HCT116 (cell line): Measurements from ENCODE around the gene MGAT4A. TPM values are rescaled to one million over a fixed set of nuclear protein-coding genes. Genes with fewer than 3 reads are reported as not detected.

Experiments used
- ATAC-seq: fragments of 200-7000 bp; cut with Tn5 transposase; 2 replicates; pipeline ENCODE4 v1.9.1; 2020; ENCODE audit warnings: mild to moderate bottlenecking, moderate library complexity
- BruUV-seq: library from RNA; stranded (reverse); fragments of 400-500 nt; replicated peaks from 2 replicates; lab custom pipeline; 2021; lab: Mats Ljungman, UMichigan
- CTCF ChIA-PET: fragments of 300-600 bp; sonication (Branson Sonifier 250); formaldehyde crosslinking; loops from one replicate; lab custom pipeline; 2021; ENCODE audit warnings: antibody characterized with exemption; lab: Charles Lee
- POLR2A ChIA-PET: fragments of 300-600, 350-600 bp; sonication (Branson Sonifier 250); formaldehyde crosslinking; loops from one replicate; lab custom pipeline; 2021; ENCODE audit warnings: antibody characterized with exemption; lab: Charles Lee
- RAD21 ChIA-PET, 2 experiments: fragments of 300-600 bp; sonication (Branson Sonifier 250); formaldehyde crosslinking; loops; one replicate each; lab custom pipeline; 2023; ENCODE audit warnings: low total read pairs in 2 of 2; ENCODE audit not compliant: uncharacterized antibody in 2 of 2, unreplicated experiment in 2 of 2, low non-redundant PET in 1 of 2; lab: Charles Lee
- DNase-seq: peaks from one replicate; pipeline ENCODE4 v3.0.0-alpha.2; 2010; ENCODE audit warnings: low read depth, low spot score
- H2AFZ ChIP-seq: fragments of 200-600 bp; shearing (Covaris generic), sonication (generic); 2 replicates; pipeline ENCODE4 v1.6.1; 2017; ENCODE audit warnings: low read depth, mixed run types, mixed read lengths, antibody characterized with exemption, low read length; ENCODE audit not compliant: poor library complexity, severe bottlenecking
- H3K27ac ChIP-seq: 2 replicates; pipeline ENCODE4 v1.5.1; 2012; ENCODE audit warnings: low read depth, low read length
- H3K27me3 ChIP-seq: fragments of 200-600 bp; sonication (generic); 2 replicates; pipeline ENCODE4 v1.6.1; 2016; ENCODE audit warnings: mixed run types, low read length, mixed read lengths; ENCODE audit not compliant: insufficient read depth
- H3K36me3 ChIP-seq, 2 experiments: fragments of 200-500 bp in 1 of 2; fragments of 200-600 bp in 1 of 2; sonication (Bioruptor generic) in 1 of 2; sonication (generic) in 1 of 2; 2 replicates each; pipeline versions ENCODE4 v1.5.1 to v1.6.1; 2014 to 2016; ENCODE audit warnings: low read length in 2 of 2, inconsistent platforms in 1 of 2, mixed read lengths in 1 of 2, mixed run types in 1 of 2; ENCODE audit not compliant: insufficient read depth in 2 of 2, control insufficient read depth in 1 of 2
- H3K4me1 ChIP-seq, 2 experiments: fragments of 200-600 bp in 1 of 2; sonication (generic) in 1 of 2; 2 replicates each; pipeline versions ENCODE4 v1.5.1 to v1.6.1; 2012 to 2017; ENCODE audit warnings: low read length in 2 of 2, inconsistent platforms in 1 of 2, mild to moderate bottlenecking in 1 of 2, mixed read lengths in 1 of 2, mixed run types in 1 of 2, moderate library complexity in 1 of 2; ENCODE audit not compliant: insufficient read depth in 2 of 2, control insufficient read depth in 1 of 2
- H3K4me2 ChIP-seq: fragments of 200-600 bp; sonication (generic); 2 replicates; pipeline ENCODE4 v1.6.1; 2017; ENCODE audit warnings: mixed run types, low read length, mixed read lengths
- H3K4me3 ChIP-seq, 2 experiments: fragments of 200-600 bp in 1 of 2; sonication (generic) in 1 of 2; replicated peaks in 1 of 2; 2 replicates each; pipeline ENCODE4 v1.5.1; 2011 to 2016; ENCODE audit warnings: low read length in 2 of 2, control low read depth in 1 of 2, low read depth in 1 of 2, mild to moderate bottlenecking in 1 of 2, mixed read lengths in 1 of 2, mixed run types in 1 of 2
- H3K79me2 ChIP-seq: fragments of 200-600 bp; sonication (generic); 2 replicates; pipeline ENCODE4 v1.6.1; 2017; ENCODE audit warnings: mild to moderate bottlenecking, mixed run types, low read length, moderate library complexity, mixed read lengths; ENCODE audit not compliant: insufficient read depth
- H3K9ac ChIP-seq: fragments of 200-600 bp; sonication (generic); 2 replicates; pipeline ENCODE4 v1.6.1; 2016; ENCODE audit warnings: low read length, mixed read lengths
- H3K9me2 ChIP-seq: fragments of 200-600 bp; sonication (generic), shearing (Covaris generic); 2 replicates; pipeline ENCODE4 v1.6.1; 2017; ENCODE audit warnings: mixed run types, mild to moderate bottlenecking, moderate library complexity; ENCODE audit not compliant: insufficient read depth
- H3K9me3 ChIP-seq, 2 experiments: fragments of 200-500 bp in 1 of 2; fragments of 200-600 bp in 1 of 2; sonication (Bioruptor generic) in 1 of 2; sonication (generic) in 1 of 2; 2 replicates each; pipeline ENCODE4 v1.6.1; 2014 to 2017; ENCODE audit warnings: low read length in 2 of 2, mixed read lengths in 2 of 2, inconsistent platforms in 1 of 2, low read depth in 1 of 2, mild to moderate bottlenecking in 1 of 2, mixed run types in 1 of 2, moderate library complexity in 1 of 2; ENCODE audit not compliant: control insufficient read depth in 1 of 2, insufficient read depth in 1 of 2
- H4K20me1 ChIP-seq: fragments of 200-600 bp; sonication (generic), shearing (Covaris generic); 2 replicates; pipeline ENCODE4 v1.6.1; 2017; ENCODE audit warnings: mixed run types, mild to moderate bottlenecking, moderate library complexity; ENCODE audit not compliant: insufficient read depth
- ATF3 ChIP-seq: IDR thresholded peaks from 2 replicates; pipeline ENCODE4 v1.6.1; 2012
- CBX3 ChIP-seq: IDR thresholded peaks from 2 replicates; pipeline ENCODE4 v1.6.1; 2012; ENCODE audit warnings: low read depth
- POLR2A ChIP-seq: IDR thresholded peaks from 2 replicates; pipeline ENCODE4 v1.7.0; 2011; ENCODE audit warnings: borderline replicate concordance; ENCODE audit not compliant: insufficient read depth, insufficient read length; ENCODE audit errors: extremely low read depth
- REST ChIP-seq: IDR thresholded peaks from 2 replicates; pipeline ENCODE4 v1.6.1; 2012; ENCODE audit warnings: low read depth
- SRF ChIP-seq: IDR thresholded peaks from 2 replicates; pipeline ENCODE4 v1.6.1; 2012; ENCODE audit warnings: low read depth
- YY1 ChIP-seq: IDR thresholded peaks from 2 replicates; pipeline ENCODE4 v1.6.1; 2011; ENCODE audit warnings: low read length, low read depth, moderate library complexity, mild to moderate bottlenecking; ENCODE audit not compliant: insufficient replicate concordance; ENCODE audit errors: extremely low read depth
- ZFX ChIP-seq: fragments of 450-650 bp; IDR thresholded peaks from 2 replicates; pipeline ENCODE4 v1.6.1; 2017
- intact Hi-C: fragments of 100-400 bp; cut with micrococcal nuclease; formaldehyde crosslinking; loops from 2 replicates; pipeline ENCODE4 v1.10.0; 2022
- total RNA-seq: library from RNA; stranded (reverse); gene quantifications from one replicate; pipeline ENCODE4 v1.2.1, GENCODE V29; 2021; ENCODE audit not compliant: unreplicated experiment

MGAT4A gene
- total RNA-seq, 1 experiment from 2014 or later = 10.2 TPM

GRCh38 chr2:98730707-98731040, 258 bp downstream of the MGAT4A start (continued):
- TF ChIP-seq REST (no peak), ZFX (no peak)

GRCh38 chr2:98730053-98730706, 752 bp downstream of the MGAT4A start:
- H3K9me3 ChIP-seq = no peaks in the 10 kb centered on the region
- RAD21 ChIA-PET = no interaction called here
- no peaks in the 10 kb centered on the region for H3K79me2 ChIP-seq
- POLR2A ChIA-PET = interaction anchor here (1.1 kb wide), 1 partner anchor 11 kb away, joined by 3 read pairs; no protein-coding TSS in a partner anchor
- ATAC-seq (peak; percentile 13), DNase-seq (no peak)
- peak overlapping the region; percentile 84 for H3K4me2 ChIP-seq
- no peak overlapping the region for H3K27ac ChIP-seq
- CTCF ChIA-PET = interaction anchor here (1.0 to 1.1 kb wide), 2 partner anchors 81 to 336 kb away, joined by 4 read pairs; no protein-coding TSS in a partner anchor
- H2AFZ ChIP-seq = no peak overlapping the region
- peak overlapping the region; percentile 37 for H3K9ac ChIP-seq
- H4K20me1 ChIP-seq = no peaks in the 10 kb centered on the region
- no peaks in the 10 kb centered on the region for H3K27me3 ChIP-seq
- intact Hi-C loops = loop anchor here (2.0 kb wide), 1 partner anchor 29 kb away; no protein-coding TSS in a partner anchor
- no peaks in the 10 kb centered on the region for H3K36me3 ChIP-seq
- no TSS peak for BruUV-seq
- H3K4me3 ChIP-seq = peak overlapping the region; percentile 47 to 57
- TF ChIP-seq POLR2A = no peak
- no peak for TF ChIP-seq SRF
- TF ChIP-seq CBX3 = no peak
- TF ChIP-seq YY1 = no peak
- no peak for TF ChIP-seq ATF3
- H3K4me1 ChIP-seq = peaks cover 0 to 11% of the 10 kb centered on the region in 2 experiments; a peak in 1 of 4 replicates
- H3K9me2 ChIP-seq = no peaks in the 10 kb centered on the region
